ENCODE measurements around the gene SLC18B1. TPM values are rescaled to one million over a fixed set of nuclear protein-coding genes. Genes with fewer than 3 reads are reported as not detected.

The SLC18B1 gene
- total and polyA plus RNA-seq, 5 experiments from 2014 or later, result 15.3 to 19.3 (median 18.1) TPM

- H3K27ac Mint-ChIP-seq, result peak overlapping the region in 9 of 10 donors; percentile 37 to 100 (median 80)
- POLR2A ChIA-PET, result interaction anchor here (3.2 to 6.0 kb wide), 3 partner anchors 7 to 51 kb away, joined by 28 to 137 read pairs (median 94); partner anchors contain the start of gene SLC18B1
- peak overlapping the region; percentile 13 to 100 (median 98) for H3K4me3 Mint-ChIP-seq
- peaks cover 0 to 3% (median 0%) of the 10 kb centered on the region in 5 donors for H3K27me3 Mint-ChIP-seq
- peaks cover 5 to 69% (median 32%) of the 10 kb centered on the region in 3 donors for H3K36me3 Mint-ChIP-seq
- H3K9me3 Mint-ChIP-seq, result no peaks in the 10 kb centered on the region
- DNase-seq, result no peak
- ATAC-seq, result no peak
- H3K4me1 Mint-ChIP-seq, result peaks cover 40 to 87% (median 71%) of the 10 kb centered on the region in 4 donors
These were observed 18.2 kb upstream of the SLC18B1 start for GRCh38 chr6:132816660-132817059.

DNA sequence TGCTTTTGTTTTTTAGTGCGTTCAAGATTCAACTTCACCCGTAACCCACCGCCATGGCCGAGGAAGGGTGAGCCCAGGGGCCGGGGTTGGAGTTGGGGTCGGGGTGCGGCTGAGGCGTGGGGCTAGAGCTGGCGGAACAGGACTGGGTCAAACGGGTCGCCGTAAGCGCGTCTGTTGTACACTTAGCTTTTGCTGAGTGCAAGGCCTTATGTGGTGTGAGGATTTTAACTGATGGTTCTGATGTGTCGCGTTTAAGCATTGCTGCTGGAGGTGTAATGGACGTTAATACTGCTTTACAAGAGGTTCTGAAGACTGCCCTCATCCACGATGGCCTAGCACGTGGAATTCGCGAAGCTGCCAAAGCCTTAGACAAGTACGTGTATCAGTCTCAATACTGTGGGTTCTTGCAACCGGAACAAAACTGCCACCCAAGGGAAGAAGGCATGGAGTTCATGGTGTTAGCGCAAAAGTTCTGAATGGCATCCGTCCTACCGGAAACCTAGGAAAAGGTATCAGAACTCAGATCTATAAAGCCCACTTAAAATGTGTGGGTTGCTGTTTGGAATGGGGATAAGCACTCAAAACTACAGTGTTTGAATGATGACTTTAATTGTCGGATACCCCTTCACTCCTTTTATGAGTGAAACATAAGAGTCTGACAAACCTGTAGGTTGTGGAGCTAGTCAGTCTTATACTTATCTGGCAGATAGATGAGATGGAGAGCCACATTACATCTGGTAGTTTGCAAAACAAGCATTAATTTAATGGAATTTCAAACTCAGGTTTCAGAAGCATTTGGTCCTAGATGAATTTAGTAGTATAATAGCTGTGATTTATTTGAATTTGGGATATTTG lies 16.5 kb upstream of the SLC18B1 start:
- Mint-ChIP-seq H3K4me3 (peak overlapping the region; percentile 88 to 100 (median 98)), H3K4me1 (peaks cover 35 to 72% (median 63%) of the 10 kb centered on the region in 4 donors), H3K27me3 (peaks cover 0 to 3% (median 0%) of the 10 kb centered on the region in 5 donors), H3K36me3 (peaks cover 5 to 57% (median 32%) of the 10 kb centered on the region in 3 donors), H3K27ac (peak overlapping the region; percentile 97 to 100 (median 99)), H3K9me3 (no peaks in the 10 kb centered on the region)
- POLR2A ChIA-PET, result interaction anchor here (0.8 to 6.0 kb wide), 17 partner anchors 9 to 1139 kb away, joined by 3 to 137 read pairs (median 4); partner anchors contain the start of genes SLC18B1, STX7 and TBPL1
- DNase-seq (no peak), ATAC-seq (peak; percentile 5 to 13)

DNA sequence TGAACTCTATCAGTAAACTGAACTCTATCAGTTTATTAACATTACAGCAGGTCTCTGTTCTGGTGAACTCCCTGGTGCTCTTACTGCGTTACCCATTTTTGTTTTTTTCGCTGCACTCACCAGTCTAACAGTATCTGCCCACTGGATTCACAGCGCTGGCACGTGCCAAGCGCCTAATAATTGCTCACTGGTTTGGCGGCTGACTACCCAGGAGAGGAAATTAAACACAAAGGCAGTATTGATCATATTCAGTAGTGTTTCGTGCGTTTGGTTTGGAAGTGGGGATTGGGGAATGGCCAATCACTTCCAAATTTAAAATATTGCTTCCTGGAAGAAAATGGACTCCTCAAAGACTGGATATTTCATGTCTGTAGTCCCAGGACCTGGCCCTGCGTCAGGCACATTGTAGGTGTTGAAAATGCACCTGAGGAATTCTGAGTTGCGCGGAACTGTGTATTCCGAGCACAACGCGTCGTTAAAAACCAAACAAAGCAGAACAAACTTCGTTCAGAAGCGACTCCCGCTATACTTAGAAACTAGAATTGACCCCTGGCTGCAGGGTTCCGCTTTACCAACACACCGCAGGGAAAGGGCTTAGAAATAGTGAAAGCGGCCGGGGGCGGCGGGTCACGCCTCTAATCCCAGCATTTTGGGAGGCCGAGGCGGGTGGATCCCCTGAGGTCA lies 14.9 kb upstream of the SLC18B1 start:
- ATAC-seq, result peak; percentile 15 to 39
- H3K27ac Mint-ChIP-seq, result peak overlapping the region; percentile 97 to 100 (median 99)
- peak in 6 of 10 donors; percentile 17 to 68 (median 44) for DNase-seq
- H3K4me3 Mint-ChIP-seq, result peak overlapping the region; percentile 88 to 100 (median 98)
- H3K9me3 Mint-ChIP-seq, result no peaks in the 10 kb centered on the region
- H3K4me1 Mint-ChIP-seq, result peaks cover 29 to 56% (median 48%) of the 10 kb centered on the region in 4 donors
- H3K27me3 Mint-ChIP-seq, result peaks cover 0 to 3% (median 0%) of the 10 kb centered on the region in 5 donors
- peaks cover 5 to 41% (median 24%) of the 10 kb centered on the region in 3 donors for H3K36me3 Mint-ChIP-seq
- POLR2A ChIA-PET, result interaction anchor here (0.6 to 6.0 kb wide), 10 partner anchors 9 to 1185 kb away, joined by 3 to 137 read pairs (median 9); partner anchors contain the start of genes MED23, SLC18B1 and STX7

- DNase-seq (no peak), ATAC-seq (peak in 1 of 2 donors; percentile 8)
- Mint-ChIP-seq H3K27ac (peak overlapping the region; percentile 97 to 100 (median 99)), H3K36me3 (peaks cover 5 to 35% (median 22%) of the 10 kb centered on the region in 3 donors), H3K4me1 (peaks cover 27 to 50% (median 44%) of the 10 kb centered on the region in 4 donors), H3K4me3 (peak overlapping the region; percentile 88 to 100 (median 98)), H3K27me3 (peaks cover 0 to 3% (median 0%) of the 10 kb centered on the region in 5 donors), H3K9me3 (no peaks in the 10 kb centered on the region)
- POLR2A ChIA-PET, result interaction anchor here (0.6 to 6.0 kb wide), 10 partner anchors 10 to 1185 kb away, joined by 3 to 137 read pairs (median 8); partner anchors contain the start of genes MED23, SLC18B1 and STX7
These were observed 14.3 kb upstream of the SLC18B1 start for GRCh38 chr6:132812756-132813172.

- Mint-ChIP-seq H3K9me3 (no peaks in the 10 kb centered on the region), H3K4me3 (peak overlapping the region; percentile 88 to 100 (median 98)), H3K27ac (peak overlapping the region; percentile 97 to 100 (median 99)), H3K4me1 (peaks cover 27 to 45% (median 40%) of the 10 kb centered on the region in 4 donors), H3K27me3 (peaks cover 0 to 3% (median 0%) of the 10 kb centered on the region in 5 donors), H3K36me3 (peaks cover 5 to 30% (median 20%) of the 10 kb centered on the region in 3 donors)
- DNase-seq (peak in 2 of 10 donors; percentile 43 to 46), ATAC-seq (no peak)
- POLR2A ChIA-PET, result interaction anchor here (0.7 to 6.0 kb wide), 9 partner anchors 9 to 1184 kb away, joined by 3 to 137 read pairs (median 10); partner anchors contain the start of genes MED23, SLC18B1 and STX7
These were observed 13.9 kb upstream of the SLC18B1 start for GRCh38 chr6:132812255-132812732.

DNA sequence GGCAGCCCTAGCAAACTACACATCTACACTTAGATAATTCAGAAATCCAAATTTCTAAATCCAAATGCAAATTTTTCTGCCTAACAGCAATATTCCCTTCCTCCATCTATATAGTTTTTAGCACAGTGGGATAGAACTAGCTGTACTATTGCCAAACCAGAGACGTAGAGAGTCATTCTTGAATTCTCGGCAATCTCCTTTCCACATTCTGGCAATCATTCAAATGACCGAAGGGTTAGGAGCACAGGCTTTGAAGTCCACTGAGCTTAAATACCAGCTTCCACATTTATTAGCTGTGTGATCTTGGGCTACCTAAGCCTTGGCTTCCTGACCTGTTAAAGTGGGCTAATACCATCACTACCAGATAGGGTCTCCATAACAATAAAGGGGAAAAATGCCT lies 12.8 kb upstream of the SLC18B1 start:
- ATAC-seq, result no peak

DNA sequence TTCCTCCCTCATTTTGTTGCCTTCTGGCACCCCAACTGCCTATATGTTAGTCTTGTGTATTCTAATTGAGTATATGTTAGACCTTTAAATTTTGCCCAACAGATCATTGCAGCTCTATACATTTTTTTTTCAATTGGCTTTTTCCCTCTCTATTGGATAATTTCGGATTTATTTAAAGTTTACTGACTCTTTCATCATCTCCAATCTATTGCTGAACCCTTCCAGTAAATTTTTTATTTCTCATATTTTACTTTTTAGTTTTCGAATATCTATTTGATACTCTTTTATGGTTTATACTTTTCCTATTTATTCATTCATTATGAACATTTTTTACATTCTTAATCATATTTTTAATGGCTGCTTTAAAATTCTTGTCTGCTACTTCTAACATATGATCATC lies 7.1 kb upstream of the SLC18B1 start:
- no peak for ATAC-seq
- Mint-ChIP-seq H3K27ac (no peak overlapping the region), H3K4me1 (peaks cover 0 to 11% (median 2%) of the 10 kb centered on the region in 4 donors), H3K27me3 (peaks cover 0 to 2% (median 0%) of the 10 kb centered on the region in 5 donors), H3K9me3 (no peaks in the 10 kb centered on the region), H3K4me3 (no peak overlapping the region), H3K36me3 (peaks cover 0 to 5% (median 4%) of the 10 kb centered on the region in 3 donors)
- DNase-seq, result no peak
- POLR2A ChIA-PET, result no interaction called here

More for the DNA sequence above, 12.8 kb upstream of the SLC18B1 start:
- H3K27me3 Mint-ChIP-seq, result peaks cover 0 to 3% (median 0%) of the 10 kb centered on the region in 5 donors
- POLR2A ChIA-PET, result interaction anchor here (0.7 to 6.0 kb wide), 4 partner anchors 11 to 46 kb away, joined by 6 to 137 read pairs (median 50); partner anchors contain the start of gene SLC18B1
- H3K4me3 Mint-ChIP-seq, result no peak overlapping the region
- peaks cover 22 to 35% (median 31%) of the 10 kb centered on the region in 4 donors for H3K4me1 Mint-ChIP-seq
- DNase-seq, result no peak
- H3K36me3 Mint-ChIP-seq, result peaks cover 5 to 20% (median 19%) of the 10 kb centered on the region in 3 donors
- no peaks in the 10 kb centered on the region for H3K9me3 Mint-ChIP-seq
- H3K27ac Mint-ChIP-seq, result peak overlapping the region in 5 of 10 donors; percentile 19 to 99 (median 98)

DNA sequence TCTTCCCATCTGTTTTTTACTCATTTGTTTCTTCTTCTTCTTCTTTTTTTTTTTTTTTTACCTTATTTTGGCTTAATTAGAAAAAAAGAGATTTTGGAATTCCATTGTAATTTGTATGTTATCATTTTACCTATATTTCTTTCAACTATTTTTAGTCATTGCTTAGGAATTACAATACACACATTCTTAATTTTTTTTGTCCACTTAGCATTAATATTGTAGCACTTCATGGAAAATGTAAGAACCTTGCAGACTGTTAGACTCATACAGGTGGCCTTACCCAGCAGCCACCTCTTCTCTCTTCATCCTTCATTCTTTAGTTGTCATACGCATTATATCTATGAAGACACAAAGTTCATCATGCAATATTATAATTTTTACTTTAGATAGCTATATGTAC lies 5.8 kb upstream of the SLC18B1 start:
- Mint-ChIP-seq H3K4me3 (no peak overlapping the region), H3K27ac (no peak overlapping the region), H3K27me3 (peaks cover 0 to 2% (median 0%) of the 10 kb centered on the region in 5 donors), H3K4me1 (peaks cover 0 to 13% (median 1%) of the 10 kb centered on the region in 4 donors), H3K36me3 (peaks cover 0 to 5% (median 4%) of the 10 kb centered on the region in 3 donors), H3K9me3 (no peaks in the 10 kb centered on the region)
- no peak for DNase-seq
- POLR2A ChIA-PET, result interaction anchor here (0.7 to 1.3 kb wide), 2 partner anchors 10 to 41 kb away, joined by 4 read pairs; partner anchors contain the start of gene RPS12
- no peak for ATAC-seq

- Mint-ChIP-seq H3K4me3 (peak overlapping the region in 5 of 10 donors; percentile 1 to 61 (median 35)), H3K4me1 (peaks cover 0 to 31% (median 13%) of the 10 kb centered on the region in 4 donors), H3K36me3 (peaks cover 4 to 8% (median 5%) of the 10 kb centered on the region in 3 donors), H3K27me3 (no peaks in the 10 kb centered on the region), H3K9me3 (no peaks in the 10 kb centered on the region), H3K27ac (peak overlapping the region in 5 of 10 donors; percentile 31 to 86 (median 68))
- POLR2A ChIA-PET, result interaction anchor here (0.6 to 5.7 kb wide), 4 partner anchors 9 to 42 kb away, joined by 3 to 137 read pairs (median 15); partner anchors contain the start of gene RPS12
- ATAC-seq (no peak), DNase-seq (no peak)
These were observed 2.2 kb upstream of the SLC18B1 start for GRCh38 chr6:132800656-132801055.

DNA sequence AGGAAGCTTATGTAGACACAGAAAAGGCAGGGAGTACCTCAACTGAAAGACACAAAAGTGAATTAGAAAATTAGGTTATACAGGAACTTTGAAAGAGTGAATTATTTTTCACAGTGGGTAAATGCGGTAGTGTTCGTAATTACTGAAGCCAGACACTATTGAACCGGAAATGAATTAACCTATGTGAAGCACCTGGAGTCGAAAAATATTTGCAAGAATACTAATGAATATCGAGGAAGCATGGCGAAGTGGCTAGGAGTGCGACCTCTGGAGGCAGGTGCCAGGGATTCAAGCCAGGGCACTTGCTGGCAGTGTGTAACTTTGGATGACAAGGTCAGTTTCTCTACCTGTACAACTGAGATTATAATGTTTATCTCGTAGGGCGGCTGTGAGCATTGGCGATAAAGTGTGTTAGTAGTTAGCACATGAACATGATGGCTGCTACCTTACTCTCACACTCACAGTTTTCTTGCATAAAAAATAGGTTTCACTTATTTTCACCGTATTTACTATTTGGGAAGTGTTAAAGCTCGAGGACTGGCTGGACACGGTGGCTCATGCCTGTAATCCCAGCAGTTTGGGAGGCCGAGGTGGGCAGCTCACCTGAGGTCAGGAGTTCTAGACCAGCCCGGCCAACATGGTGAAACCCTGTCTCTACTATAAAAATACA lies 567 bp upstream of the SLC18B1 start:
- Mint-ChIP-seq H3K27ac (no peak overlapping the region), H3K27me3 (no peaks in the 10 kb centered on the region), H3K36me3 (peaks cover 0 to 20% (median 3%) of the 10 kb centered on the region in 3 donors), H3K4me3 (no peak overlapping the region), H3K9me3 (no peaks in the 10 kb centered on the region), H3K4me1 (peaks cover 6 to 43% (median 21%) of the 10 kb centered on the region in 4 donors)
- ATAC-seq, result peak; percentile 84 to 86
- POLR2A ChIA-PET, result interaction anchor here (0.6 to 5.7 kb wide), 8 partner anchors 10 to 518 kb away, joined by 4 to 137 read pairs (median 7); partner anchors contain the start of genes RPS12 and STX7
- DNase-seq, result peak; percentile 40 to 80 (median 66)

- Mint-ChIP-seq H3K27ac (peak overlapping the region in 4 of 10 donors; percentile 27 to 58 (median 44)), H3K9me3 (no peaks in the 10 kb centered on the region), H3K4me1 (peaks cover 14 to 48% (median 34%) of the 10 kb centered on the region in 4 donors), H3K27me3 (no peaks in the 10 kb centered on the region), H3K36me3 (peaks cover 0 to 43% (median 7%) of the 10 kb centered on the region in 3 donors), H3K4me3 (peak overlapping the region in 2 of 10 donors; percentile 42 to 71)
- ATAC-seq (no peak), DNase-seq (no peak)
- POLR2A ChIA-PET, result interaction anchor here (0.6 to 5.7 kb wide), 2 partner anchors 11 to 18 kb away, joined by 3 to 137 read pairs; partner anchors contain the start of gene RPS12
These were observed 3.0 kb downstream of the SLC18B1 start for GRCh38 chr6:132795461-132795860.

Measured in naive thymus-derived CD8-positive, alpha-beta T cell (primary cell).